ENCODE data around the gene C19orf25. TPM values are rescaled to one million over a fixed set of nuclear protein-coding genes. Genes with fewer than 3 reads are reported as not detected.
"Not testable (repeated sequence)": the region's sequence is repeated elsewhere in the genome, so short reads cannot be mapped to it uniquely, and the experiment has no call there.

The C19orf25 gene
- total and polyA plus RNA-seq, 9 donors = 17.5 to 23.9 (median 20.9) TPM

DNA sequence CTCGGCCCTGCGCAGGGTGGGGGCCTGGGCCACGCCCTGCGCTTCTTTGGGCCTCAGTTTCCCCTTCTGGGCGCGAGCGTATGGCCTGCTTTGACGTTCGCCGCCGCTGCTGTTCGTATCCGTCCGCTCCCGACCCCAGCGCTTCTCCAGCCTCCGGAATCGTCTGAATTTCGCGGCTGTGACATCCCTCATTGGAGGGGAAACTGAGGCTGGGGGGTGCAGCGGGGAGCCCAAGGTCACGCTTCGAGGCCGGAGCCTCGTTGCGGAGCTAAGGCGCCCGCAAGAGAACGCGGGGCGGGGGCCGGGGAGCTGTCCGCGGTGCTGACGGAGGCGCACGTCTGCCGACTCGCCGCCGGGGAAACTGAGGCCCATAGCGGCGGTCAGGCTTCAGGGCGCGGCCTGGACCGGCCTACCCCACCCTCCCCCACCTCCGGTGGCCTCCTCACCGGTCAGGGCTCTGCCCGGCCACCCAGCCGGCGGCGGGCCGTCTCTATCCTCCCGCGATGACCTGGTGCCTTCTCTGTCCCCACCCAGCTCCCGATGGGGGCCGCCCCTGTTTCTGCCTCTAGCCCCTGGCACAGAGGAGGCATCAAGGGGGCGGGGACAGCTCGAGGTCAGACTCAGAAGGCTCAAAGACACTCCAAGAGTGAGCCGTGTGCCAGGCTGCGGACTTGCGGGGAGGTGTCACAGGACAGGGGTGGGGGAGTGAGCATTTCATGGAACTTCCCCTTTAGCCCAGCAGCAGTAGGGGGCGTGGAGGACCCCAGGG lies 32.1 kb downstream of the C19orf25 start:
- H3K27me3 ChIP-seq (ENCODE audit: control insufficient read depth, insufficient read depth, low read length) = peaks cover 69% of the 10 kb centered on the region
- H3K9me3 ChIP-seq (replicated peaks; ENCODE audit: control insufficient read depth, low read depth, low read length) = no peaks in the 10 kb centered on the region
- peaks cover 10% of the 10 kb centered on the region for H3K36me3 ChIP-seq (ENCODE audit: control insufficient read depth, insufficient read depth, low read length)
- H3K4me3 ChIP-seq (ENCODE audit: low read length) = no peak overlapping the region
- H3K27ac ChIP-seq (ENCODE audit: low read length) = no peak overlapping the region
- 2% methylated on average over 51 of the region's 63 CpGs for WGBS (ENCODE audit: insufficient coverage)
- no peak for DNase-seq
- H3K4me1 ChIP-seq (ENCODE audit: control insufficient read depth, insufficient read depth, low read length) = peaks cover 22% of the 10 kb centered on the region

DNA sequence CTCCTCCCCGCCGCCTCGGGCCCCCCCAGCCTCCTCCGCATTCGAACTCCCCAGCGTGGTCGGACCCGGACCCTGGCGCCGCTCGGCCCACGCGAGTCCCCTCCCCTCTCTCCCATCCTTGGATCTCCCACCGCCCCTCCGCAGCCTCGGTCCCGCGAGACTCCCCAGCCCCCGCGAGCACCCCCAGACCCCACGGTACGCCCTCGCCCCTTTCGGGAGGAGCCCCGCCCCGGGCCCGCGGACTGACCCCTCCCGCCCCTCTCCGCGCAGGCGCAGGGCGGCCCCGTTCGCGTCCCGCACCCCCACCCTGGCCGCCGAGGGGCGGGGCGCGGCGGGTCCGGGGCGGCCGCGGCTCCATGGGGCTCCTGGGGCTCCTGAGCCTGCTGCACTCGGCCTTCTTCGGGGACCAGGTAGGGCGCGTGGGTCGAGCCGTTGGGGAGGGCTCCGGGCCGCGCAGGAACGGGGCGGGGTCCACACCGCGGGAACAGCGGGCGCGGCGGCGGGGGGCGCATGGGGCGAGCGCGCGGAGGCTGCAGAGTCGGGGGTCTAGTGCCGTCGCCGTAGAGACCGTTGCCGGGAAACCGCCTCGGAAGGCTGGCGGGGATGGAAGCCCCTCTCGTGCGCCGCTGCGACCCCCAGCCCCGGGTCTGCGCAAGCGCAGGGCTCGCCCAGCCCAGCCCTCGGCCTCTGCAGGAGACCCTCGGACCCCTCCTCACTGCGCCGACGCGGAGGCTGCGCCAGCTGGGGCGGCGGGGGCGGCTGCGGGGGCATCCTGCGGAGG lies 32.9 kb downstream of the C19orf25 start:
- H3K27ac ChIP-seq (ENCODE audit: low read length) = no peak overlapping the region
- H3K27me3 ChIP-seq (ENCODE audit: control insufficient read depth, insufficient read depth, low read length) = peaks cover 61% of the 10 kb centered on the region
- peak; percentile 57 for DNase-seq
- peak overlapping the region; percentile 15 for H3K4me3 ChIP-seq (ENCODE audit: low read length)
- peaks cover 20% of the 10 kb centered on the region for H3K4me1 ChIP-seq (ENCODE audit: control insufficient read depth, insufficient read depth, low read length)
- H3K9me3 ChIP-seq (replicated peaks; ENCODE audit: control insufficient read depth, low read depth, low read length) = no peaks in the 10 kb centered on the region
- H3K36me3 ChIP-seq (ENCODE audit: control insufficient read depth, insufficient read depth, low read length) = peaks cover 18% of the 10 kb centered on the region
- under 1% methylated on average over 96 of the region's 99 CpGs for WGBS (ENCODE audit: insufficient coverage)

DNA sequence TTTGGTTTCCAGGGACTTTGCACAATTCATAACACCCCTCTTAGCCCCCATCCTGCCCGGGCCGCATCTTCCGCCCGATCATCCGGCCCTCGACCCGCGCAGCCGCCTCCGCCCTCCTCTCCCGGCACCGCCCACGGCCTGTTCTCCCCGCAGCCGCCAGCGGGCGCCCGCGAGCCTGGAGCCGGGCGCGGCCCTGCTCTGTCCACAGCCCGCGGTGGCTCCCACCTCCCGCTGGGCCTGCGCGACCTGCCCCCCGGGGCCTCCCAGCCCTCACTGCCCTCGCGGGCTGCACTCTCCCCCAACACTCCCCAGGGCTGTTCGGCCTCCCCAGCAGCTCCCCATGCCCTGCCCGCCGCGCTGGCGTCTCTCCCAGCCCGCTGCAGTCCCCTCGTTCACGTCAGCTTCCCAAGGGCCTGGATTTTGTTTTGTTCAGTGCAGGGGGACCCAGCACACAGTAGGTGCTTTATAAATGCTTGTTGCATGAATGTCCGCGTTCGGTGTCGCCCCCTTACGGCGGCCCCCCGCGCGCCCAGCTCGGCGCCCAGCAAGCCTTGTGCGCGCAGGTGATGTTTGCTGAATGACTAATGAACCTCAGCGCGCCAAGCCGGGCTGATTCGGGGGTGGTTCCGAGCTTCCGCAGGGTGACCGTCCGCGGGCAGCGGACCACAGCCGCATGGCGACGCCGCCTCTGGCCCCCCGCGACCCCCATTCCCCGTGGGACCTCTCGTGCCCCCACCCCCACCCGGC lies 33.7 kb downstream of the C19orf25 start:
- DNase-seq = peak; percentile 72

DNA sequence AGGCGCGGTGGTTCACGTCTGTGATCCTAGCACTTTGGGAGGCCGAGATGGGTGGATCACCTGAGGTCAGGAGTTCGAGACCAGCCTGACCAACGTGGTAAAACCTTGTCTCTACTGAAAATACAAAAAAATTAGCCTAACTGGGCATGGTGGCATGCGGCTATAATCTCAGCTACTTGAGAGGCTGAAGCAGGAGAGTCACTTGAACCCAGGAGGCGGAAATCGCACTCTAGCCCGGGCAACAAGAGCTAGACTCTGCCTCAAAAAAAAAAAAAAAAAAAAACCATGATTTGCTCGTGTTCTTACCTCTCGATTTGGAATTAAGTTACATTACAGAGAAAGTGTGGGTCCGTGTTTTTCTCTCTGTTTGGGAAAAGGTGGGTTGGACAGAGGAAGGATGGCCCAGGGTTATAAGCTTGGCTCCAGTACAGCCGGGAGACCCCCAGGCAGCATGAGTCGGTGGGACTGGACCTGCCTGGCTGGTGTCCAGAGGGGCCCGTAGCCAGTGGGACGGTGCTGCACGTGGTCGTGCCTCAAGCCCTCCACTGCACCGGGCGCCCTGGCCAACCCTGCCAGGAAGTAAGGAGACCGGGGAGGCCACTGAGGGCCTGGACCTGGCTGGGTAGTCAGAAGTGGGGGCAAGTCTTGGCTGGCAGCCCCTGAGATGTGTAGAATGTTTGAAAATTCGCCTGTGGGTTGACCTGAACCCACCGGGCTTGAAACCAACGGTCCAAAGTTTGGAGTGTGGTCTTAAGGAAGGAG lies 37.2 kb downstream of the C19orf25 start:
- Histone ChIP-seq H3K4me1 (ENCODE audit: control insufficient read depth, insufficient read depth, low read length) (peaks cover 34% of the 10 kb centered on the region), H3K36me3 (ENCODE audit: control insufficient read depth, insufficient read depth, low read length) (peaks cover 37% of the 10 kb centered on the region), H3K4me3 (ENCODE audit: low read length) (no peak overlapping the region), H3K9me3 (replicated peaks; ENCODE audit: control insufficient read depth, low read depth, low read length) (no peaks in the 10 kb centered on the region), H3K27me3 (ENCODE audit: control insufficient read depth, insufficient read depth, low read length) (peaks cover 21% of the 10 kb centered on the region), H3K27ac (ENCODE audit: low read length) (no peak overlapping the region)
- WGBS (ENCODE audit: insufficient coverage) = 79% methylated on average over 16 of the region's 25 CpGs
- DNase-seq = no peak

More for the DNA sequence above, 33.7 kb downstream of the C19orf25 start:
- Histone ChIP-seq H3K27me3 (ENCODE audit: control insufficient read depth, insufficient read depth, low read length) (peaks cover 53% of the 10 kb centered on the region), H3K4me1 (ENCODE audit: control insufficient read depth, insufficient read depth, low read length) (peaks cover 23% of the 10 kb centered on the region), H3K9me3 (replicated peaks; ENCODE audit: control insufficient read depth, low read depth, low read length) (no peaks in the 10 kb centered on the region), H3K36me3 (ENCODE audit: control insufficient read depth, insufficient read depth, low read length) (peaks cover 25% of the 10 kb centered on the region), H3K4me3 (ENCODE audit: low read length) (peak overlapping the region; percentile 29), H3K27ac (ENCODE audit: low read length) (no peak overlapping the region)
- WGBS (ENCODE audit: insufficient coverage) = 2% methylated on average over 48 of the region's 70 CpGs

DNA sequence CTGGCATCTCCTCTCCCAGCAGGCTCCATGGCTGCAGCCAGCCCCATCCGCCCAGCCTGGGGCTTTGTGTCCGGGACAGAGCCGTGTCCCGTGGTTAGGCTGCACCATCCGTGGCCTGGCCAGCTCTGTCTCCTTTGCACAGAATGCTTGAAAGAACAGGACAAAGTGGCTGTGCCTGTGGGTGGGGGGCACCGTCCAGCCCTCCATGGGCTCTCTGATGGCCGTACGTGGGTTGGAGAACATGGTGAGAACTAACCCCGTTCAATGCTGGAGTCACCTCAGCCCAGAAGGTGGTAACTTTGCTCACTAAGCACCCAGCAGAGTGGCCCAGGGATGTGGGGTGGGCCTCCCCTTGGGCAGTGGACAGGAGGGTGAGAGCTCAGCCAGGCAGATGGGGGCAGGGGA lies 38.0 kb downstream of the C19orf25 start:
- Histone ChIP-seq H3K36me3 (ENCODE audit: control insufficient read depth, insufficient read depth, low read length) (peaks cover 37% of the 10 kb centered on the region), H3K4me3 (ENCODE audit: low read length) (no peak overlapping the region), H3K9me3 (replicated peaks; ENCODE audit: control insufficient read depth, low read depth, low read length) (no peaks in the 10 kb centered on the region), H3K4me1 (ENCODE audit: control insufficient read depth, insufficient read depth, low read length) (peaks cover 31% of the 10 kb centered on the region), H3K27ac (ENCODE audit: low read length) (no peak overlapping the region), H3K27me3 (ENCODE audit: control insufficient read depth, insufficient read depth, low read length) (peaks cover 13% of the 10 kb centered on the region)
- DNase-seq = no peak
- 88% methylated on average over 4 of the region's 9 CpGs for WGBS (ENCODE audit: insufficient coverage)

DNA sequence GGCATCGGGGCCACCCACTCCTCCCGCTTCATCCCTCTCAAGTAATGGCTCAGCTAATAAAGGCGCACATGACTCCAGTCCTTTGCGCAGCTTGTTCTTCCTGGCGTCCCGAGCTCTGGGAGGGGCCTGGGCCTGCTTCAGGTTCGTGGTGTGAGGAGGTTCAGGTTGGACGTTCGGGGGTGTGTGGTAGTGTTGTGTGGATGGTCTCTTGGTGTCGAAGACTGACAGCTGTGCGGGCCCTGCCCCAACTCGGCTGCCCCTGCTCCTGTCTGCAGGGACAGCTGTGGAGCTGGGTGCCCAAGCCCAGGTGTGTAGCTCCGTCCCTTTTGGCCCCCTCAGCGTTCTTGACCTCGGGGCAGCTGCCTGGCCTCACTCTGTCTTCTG lies 38.6 kb downstream of the C19orf25 start:
- peaks cover 28% of the 10 kb centered on the region for H3K4me1 ChIP-seq (ENCODE audit: control insufficient read depth, insufficient read depth, low read length)
- peaks cover 8% of the 10 kb centered on the region for H3K27me3 ChIP-seq (ENCODE audit: control insufficient read depth, insufficient read depth, low read length)
- H3K27ac ChIP-seq (ENCODE audit: low read length) = no peak overlapping the region
- 84% methylated on average over 7 of the region's 15 CpGs for WGBS (ENCODE audit: insufficient coverage)
- no peaks in the 10 kb centered on the region for H3K9me3 ChIP-seq (replicated peaks; ENCODE audit: control insufficient read depth, low read depth, low read length)
- no peak for DNase-seq
- peaks cover 42% of the 10 kb centered on the region for H3K36me3 ChIP-seq (ENCODE audit: control insufficient read depth, insufficient read depth, low read length)
- H3K4me3 ChIP-seq (ENCODE audit: low read length) = no peak overlapping the region

DNA sequence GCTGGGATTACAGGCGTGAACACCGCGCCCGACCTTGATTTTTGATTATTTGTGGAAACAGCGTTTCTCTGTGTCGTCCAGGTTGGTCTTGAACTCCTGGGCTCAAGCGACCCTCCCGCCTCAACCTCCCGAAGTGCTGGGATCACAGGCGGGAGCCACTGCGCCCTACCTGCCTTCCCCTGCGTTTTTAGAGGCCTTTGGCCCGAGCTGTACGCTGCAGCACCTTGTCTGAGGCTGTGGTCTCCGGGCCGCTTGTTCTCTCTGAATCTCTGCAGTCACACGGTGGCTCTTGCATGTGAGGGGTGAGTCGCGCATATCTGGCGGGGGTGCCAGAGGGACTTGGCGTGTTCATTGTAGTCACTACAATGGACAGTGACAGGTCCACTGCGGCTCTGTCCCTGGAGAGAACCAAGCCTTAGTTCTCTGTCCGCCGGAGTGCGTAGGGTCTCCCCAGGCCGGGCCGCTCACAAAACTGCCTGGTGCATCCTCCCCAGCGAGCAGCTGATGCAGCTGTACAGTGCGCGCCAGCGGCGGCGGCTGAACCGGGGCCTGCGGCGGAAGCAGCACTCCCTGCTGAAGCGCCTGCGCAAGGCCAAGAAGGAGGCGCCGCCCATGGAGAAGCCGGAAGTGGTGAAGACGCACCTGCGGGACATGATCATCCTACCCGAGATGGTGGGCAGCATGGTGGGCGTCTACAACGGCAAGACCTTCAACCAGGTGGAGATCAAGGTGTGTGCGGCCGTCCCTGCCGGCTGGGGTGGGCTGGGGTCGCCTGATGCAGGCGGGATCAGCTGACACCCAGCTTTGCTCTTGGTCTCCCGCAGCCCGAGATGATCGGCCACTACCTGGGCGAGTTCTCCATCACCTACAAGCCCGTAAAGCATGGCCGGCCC lies 39.2 kb downstream of the C19orf25 start:
- peaks cover 23% of the 10 kb centered on the region for H3K4me1 ChIP-seq (ENCODE audit: control insufficient read depth, insufficient read depth, low read length)
- not testable (repeated sequence) for H3K27me3 ChIP-seq (ENCODE audit: control insufficient read depth, insufficient read depth, low read length); DNase-seq; H3K9me3 ChIP-seq (replicated peaks; ENCODE audit: control insufficient read depth, low read depth, low read length); H3K27ac ChIP-seq (ENCODE audit: low read length)
- WGBS (ENCODE audit: insufficient coverage) = 83% methylated on average over 43 of the region's 57 CpGs
- peaks cover 46% of the 10 kb centered on the region for H3K36me3 ChIP-seq (ENCODE audit: control insufficient read depth, insufficient read depth, low read length)
- H3K4me3 ChIP-seq (ENCODE audit: low read length) = peak overlapping the region; percentile 88

DNA sequence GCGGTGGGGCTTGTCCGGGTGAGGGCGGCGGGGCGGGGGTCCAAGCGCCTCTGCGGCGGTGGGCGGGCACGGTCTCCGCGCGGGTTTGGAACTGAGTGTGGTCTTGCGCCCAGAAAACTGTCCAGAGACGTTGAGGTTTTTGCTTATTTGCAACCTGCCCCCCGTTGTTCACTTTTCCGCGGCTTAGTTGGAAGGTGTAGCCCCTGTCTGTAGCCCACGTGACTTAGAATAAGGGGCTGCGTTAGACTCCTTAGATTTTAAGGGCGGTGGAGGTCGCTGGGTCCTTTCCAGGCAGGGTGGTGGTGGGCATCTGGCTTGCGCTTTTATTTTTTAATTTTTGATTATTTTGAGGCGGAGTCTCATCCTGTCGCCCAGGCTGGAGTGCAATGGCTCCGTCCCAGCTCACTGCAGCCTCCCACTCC lies 40.1 kb downstream of the C19orf25 start:
- Histone ChIP-seq H3K4me1 (ENCODE audit: control insufficient read depth, insufficient read depth, low read length) (peaks cover 20% of the 10 kb centered on the region), H3K27me3 (ENCODE audit: control insufficient read depth, insufficient read depth, low read length) (no peaks in the 10 kb centered on the region), H3K27ac (ENCODE audit: low read length) (no peak overlapping the region), H3K36me3 (ENCODE audit: control insufficient read depth, insufficient read depth, low read length) (peaks cover 52% of the 10 kb centered on the region), H3K4me3 (ENCODE audit: low read length) (peak overlapping the region; percentile 88), H3K9me3 (replicated peaks; ENCODE audit: control insufficient read depth, low read depth, low read length) (no peaks in the 10 kb centered on the region)
- DNase-seq = no peak
- 0% methylated on average over 17 of the region's 26 CpGs for WGBS (ENCODE audit: insufficient coverage)
